Measurements from ENCODE around the gene PSEN2.

PSEN2 gene

GRCh38 chr1:226888021-226888420, 17.6 kb downstream of the PSEN2 start:
- H3K27ac ChIP-seq (replicated peaks): no peak overlapping the region
- TF ChIP-seq GABPA (IDR thresholded peaks at IDR 0.05; ENCODE audit: low read depth) (no peak), POLR2AphosphoS5 (IDR thresholded peaks at IDR 0.05; ENCODE audit: low read depth) (no peak), SPI1 (IDR thresholded peaks at IDR 0.05; ENCODE audit: borderline replicate concordance, low read depth) (no peak), CTCF (IDR thresholded peaks at IDR 0.05; ENCODE audit: insufficient read depth, low read length) (no peak), REST (IDR thresholded peaks at IDR 0.05; ENCODE audit: insufficient replicate concordance, low read depth) (no peak)
- no peaks in the 10 kb centered on the region for H3K27me3 ChIP-seq (ENCODE audit: insufficient read depth, poor library complexity, severe bottlenecking)
- no peak overlapping the region for H3K4me3 ChIP-seq (replicated peaks; ENCODE audit: insufficient read depth, low read length)
- DNase-seq (ENCODE audit: low read depth in 1 of 2, low spot score in 1 of 2): no peak

- DNase-seq (ENCODE audit: low read depth in 1 of 2, low spot score in 1 of 2): no peak
- Histone ChIP-seq H3K4me3 (replicated peaks; ENCODE audit: insufficient read depth, low read length) (no peak overlapping the region), H3K27ac (replicated peaks) (no peak overlapping the region), H3K27me3 (ENCODE audit: insufficient read depth, poor library complexity, severe bottlenecking) (no peaks in the 10 kb centered on the region)
- no peak for TF ChIP-seq GABPA (IDR thresholded peaks at IDR 0.05; ENCODE audit: low read depth)
- TF ChIP-seq POLR2AphosphoS5 (IDR thresholded peaks at IDR 0.05; ENCODE audit: low read depth): no peak
- TF ChIP-seq SPI1 (IDR thresholded peaks at IDR 0.05; ENCODE audit: borderline replicate concordance, low read depth): no peak
- TF ChIP-seq REST (IDR thresholded peaks at IDR 0.05; ENCODE audit: insufficient replicate concordance, low read depth): no peak
- no peak for TF ChIP-seq CTCF (IDR thresholded peaks at IDR 0.05; ENCODE audit: insufficient read depth, low read length)
These were observed 18.4 kb downstream of the PSEN2 start for GRCh38 chr1:226888816-226889215.

- Histone ChIP-seq H3K4me3 (replicated peaks; ENCODE audit: insufficient read depth, low read length) (no peak overlapping the region), H3K27ac (replicated peaks) (no peak overlapping the region), H3K27me3 (ENCODE audit: insufficient read depth, poor library complexity, severe bottlenecking) (no peaks in the 10 kb centered on the region)
- DNase-seq (ENCODE audit: low read depth in 1 of 2, low spot score in 1 of 2): no peak
- no peak for TF ChIP-seq GABPA (IDR thresholded peaks at IDR 0.05; ENCODE audit: low read depth)
- no peak for TF ChIP-seq POLR2AphosphoS5 (IDR thresholded peaks at IDR 0.05; ENCODE audit: low read depth)
These were observed 19.4 kb downstream of the PSEN2 start for GRCh38 chr1:226889616-226890330.

- TF ChIP-seq CTCF (IDR thresholded peaks at IDR 0.05; ENCODE audit: insufficient read depth, low read length) (no peak), REST (IDR thresholded peaks at IDR 0.05; ENCODE audit: insufficient replicate concordance, low read depth) (no peak), GABPA (IDR thresholded peaks at IDR 0.05; ENCODE audit: low read depth) (no peak), POLR2AphosphoS5 (IDR thresholded peaks at IDR 0.05; ENCODE audit: low read depth) (no peak), SPI1 (IDR thresholded peaks at IDR 0.05; ENCODE audit: borderline replicate concordance, low read depth) (no peak)
- Histone ChIP-seq H3K27me3 (ENCODE audit: insufficient read depth, poor library complexity, severe bottlenecking) (no peaks in the 10 kb centered on the region), H3K4me3 (replicated peaks; ENCODE audit: insufficient read depth, low read length) (no peak overlapping the region), H3K27ac (replicated peaks) (no peak overlapping the region)
- DNase-seq (ENCODE audit: low read depth in 1 of 2, low spot score in 1 of 2): no peak
These were observed 20.1 kb downstream of the PSEN2 start for GRCh38 chr1:226890331-226891108.
